HFFc6 (cell line): ENCODE data around the gene TMC3. TPM values are rescaled to one million over a fixed set of nuclear protein-coding genes. Genes with fewer than 3 reads are reported as not detected.

ENCODE experiments used
- DNase-seq: peaks from one replicate; pipeline ENCODE4 v3.0.0-alpha.2; 2018
- H3K27ac Mint-ChIP-seq: 2 replicates; pipeline ENCODE4 v1.8.0; 2020; ENCODE audit warnings: mild to moderate bottlenecking, mixed read lengths
- H3K27me3 Mint-ChIP-seq: 2 replicates; pipeline ENCODE4 v1.8.0; 2021; ENCODE audit warnings: mild to moderate bottlenecking, moderate library complexity, mixed read lengths; ENCODE audit not compliant: insufficient read depth
- H3K36me3 Mint-ChIP-seq: 2 replicates; pipeline ENCODE4 v1.8.0; 2021; ENCODE audit warnings: low read depth, mixed read lengths
- H3K4me1 Mint-ChIP-seq: 2 replicates; pipeline ENCODE4 v1.8.0; 2020; ENCODE audit warnings: low read depth, mixed read lengths
- H3K4me3 Mint-ChIP-seq: 2 replicates; pipeline ENCODE4 v1.8.0; 2020; ENCODE audit warnings: mild to moderate bottlenecking, moderate library complexity, mixed read lengths
- H3K9me3 Mint-ChIP-seq: 2 replicates; pipeline ENCODE4 v1.8.0; 2020; ENCODE audit warnings: mild to moderate bottlenecking, mixed read lengths
- CTCF ChIP-seq: fragments of 200-600 bp; sonication (generic); IDR thresholded peaks from 2 replicates; pipeline ENCODE4 v1.5.0; 2021; ENCODE audit warnings: antibody characterized with exemption, mild to moderate bottlenecking
- total RNA-seq, 6 experiments: library from RNA; stranded (reverse); fragmentation: NEBNext Ultra II Directional; extraction: Animal tissue kit (Norgen Biotek cat#: 25700); gene quantifications; 2 replicates in 1 of 6; 3 replicates in 5 of 6; pipeline ENCODE4 v1.2.3, GENCODE V29; 2021

Gene TMC3
- total RNA-seq, 6 experiments from 2014 or later: not detected

- H3K36me3 Mint-ChIP-seq: no peaks in the 10 kb centered on the region
- no peak for TF ChIP-seq CTCF
These were observed 39.8 kb upstream of the TMC3 start for GRCh38 chr15:81413851-81414250.

GRCh38 chr15:81411969-81412633 is 38.1 kb upstream of the TMC3 start:
- no peak overlapping the region for H3K4me3 Mint-ChIP-seq
- H3K27ac Mint-ChIP-seq: no peak overlapping the region
- H3K4me1 Mint-ChIP-seq: no peaks in the 10 kb centered on the region
- H3K36me3 Mint-ChIP-seq: no peaks in the 10 kb centered on the region
- no peaks in the 10 kb centered on the region for H3K9me3 Mint-ChIP-seq
- TF ChIP-seq CTCF: no peak
- H3K27me3 Mint-ChIP-seq: peaks cover 9% of the 10 kb centered on the region; the same call in 1 of the 2 replicates
- DNase-seq: no peak

More at GRCh38 chr15:81413851-81414250, 39.8 kb upstream of the TMC3 start:
- Mint-ChIP-seq H3K9me3 (no peaks in the 10 kb centered on the region), H3K4me3 (no peak overlapping the region), H3K4me1 (no peaks in the 10 kb centered on the region), H3K27ac (no peak overlapping the region), H3K27me3 (peaks cover 2% of the 10 kb centered on the region; the same call in 1 of the 2 replicates)
- DNase-seq: no peak

- Mint-ChIP-seq H3K27me3 (peaks cover 9% of the 10 kb centered on the region), H3K9me3 (no peaks in the 10 kb centered on the region), H3K4me3 (no peak overlapping the region), H3K4me1 (no peaks in the 10 kb centered on the region), H3K36me3 (no peaks in the 10 kb centered on the region), H3K27ac (no peak overlapping the region)
- no peak for DNase-seq
- peak; percentile 28; the same call in 1 of the 2 replicates for TF ChIP-seq CTCF
These were observed 37.0 kb upstream of the TMC3 start for GRCh38 chr15:81411051-81411450.

DNA sequence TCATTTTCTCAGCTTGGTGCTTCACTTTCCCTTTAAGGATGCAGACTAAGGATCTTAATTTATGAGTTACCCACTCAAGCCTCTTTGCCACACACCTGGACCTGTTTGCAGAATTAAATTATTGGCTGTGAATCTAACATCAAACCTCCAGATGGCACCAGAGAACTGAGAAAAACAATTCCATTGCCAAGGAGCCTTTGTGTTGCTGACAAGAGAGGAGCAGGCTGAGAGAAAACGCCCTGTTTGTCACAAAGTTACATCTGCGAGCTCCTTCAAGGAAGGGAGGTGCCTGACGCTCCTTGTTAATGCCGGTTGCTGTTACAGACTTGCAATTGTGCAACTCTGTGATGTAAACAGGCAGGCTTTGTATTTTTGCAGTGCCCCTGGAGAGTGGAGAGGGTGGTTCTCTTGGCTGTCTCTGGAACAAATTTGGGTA is 36.3 kb upstream of the TMC3 start:
- DNase-seq: peak; percentile 67
- Mint-ChIP-seq H3K27me3 (peaks cover 9% of the 10 kb centered on the region), H3K27ac (no peak overlapping the region), H3K36me3 (no peaks in the 10 kb centered on the region), H3K4me1 (no peaks in the 10 kb centered on the region), H3K4me3 (no peak overlapping the region), H3K9me3 (no peaks in the 10 kb centered on the region)
- peak; percentile 72 for TF ChIP-seq CTCF

- H3K27ac Mint-ChIP-seq: no peak overlapping the region
- no peak for TF ChIP-seq CTCF
- H3K27me3 Mint-ChIP-seq: peaks cover 9% of the 10 kb centered on the region
- no peak for DNase-seq
- no peak overlapping the region for H3K4me3 Mint-ChIP-seq
- H3K36me3 Mint-ChIP-seq: no peaks in the 10 kb centered on the region
- H3K4me1 Mint-ChIP-seq: no peaks in the 10 kb centered on the region
- H3K9me3 Mint-ChIP-seq: no peaks in the 10 kb centered on the region
These were observed 33.7 kb upstream of the TMC3 start for GRCh38 chr15:81407718-81408117.
